NOMO-1 treated with dmso at 0.1 percent for 144 hours (cell line): ENCODE data around the gene CTBP1.
"Not testable (repeated sequence)": the region's sequence is repeated elsewhere in the genome, so short reads cannot be mapped to it uniquely, and the experiment has no call there.

Experiments used
- DNase-seq: peaks from one replicate; lab custom pipeline; 2025; ENCODE audit not compliant: unreplicated experiment; lab: John Stamatoyannopoulos, UW

Gene CTBP1

DNA sequence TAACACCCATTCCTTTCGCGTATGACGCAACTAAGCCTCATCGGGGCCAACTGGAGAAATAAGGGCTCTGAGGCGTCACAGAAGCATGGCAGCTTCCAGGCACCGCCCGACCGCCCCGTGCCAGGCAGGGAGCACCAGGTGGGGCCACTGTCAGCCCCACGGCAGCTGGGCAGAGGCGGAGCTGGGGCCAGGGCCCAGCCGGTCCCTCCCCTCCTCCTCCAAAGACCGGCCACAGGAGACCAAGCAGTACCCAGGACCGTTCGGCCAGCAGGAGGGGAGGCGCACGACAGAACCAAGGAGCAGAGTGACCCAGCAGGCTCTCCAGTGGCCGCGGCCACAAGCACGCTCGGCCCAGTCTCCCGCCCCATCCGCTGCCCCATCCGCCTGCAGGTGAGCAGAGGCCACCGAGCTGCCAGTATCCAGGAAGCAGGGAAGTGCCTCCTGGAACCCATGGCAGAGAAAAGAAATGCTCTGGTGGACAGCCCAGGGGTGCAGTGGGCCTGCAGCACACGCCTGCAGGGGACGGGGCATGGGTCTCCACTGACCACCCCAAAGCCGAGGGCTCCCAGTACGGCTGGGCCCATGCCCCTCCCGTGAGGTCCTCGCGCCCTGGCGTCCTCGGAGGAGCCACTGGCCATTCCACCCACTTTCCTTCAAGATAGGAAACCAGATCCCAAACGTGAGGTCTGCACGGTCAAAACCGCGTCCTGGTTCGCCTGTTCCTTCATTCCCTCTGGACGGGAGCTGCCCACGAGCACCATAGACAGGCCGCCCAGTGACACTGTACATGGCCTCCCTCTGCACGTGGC lies 9.6 kb downstream of the CTBP1 start:
- DNase-seq, result no peak

DNA sequence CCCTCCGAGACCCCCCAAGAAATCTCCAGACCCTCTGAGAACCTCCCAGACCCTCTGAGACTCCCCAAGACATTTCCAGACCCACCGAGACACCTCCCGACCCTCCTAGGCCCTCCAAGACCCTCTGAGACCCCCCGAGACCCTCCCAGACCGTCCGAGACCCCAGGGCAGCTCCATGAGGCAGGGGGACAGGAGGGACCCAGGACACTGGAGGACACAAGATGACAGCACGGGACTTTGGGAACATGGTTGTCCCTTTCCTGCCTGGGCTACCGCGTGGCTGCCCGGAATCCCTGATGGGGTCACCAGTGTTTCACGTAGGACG lies 10.3 kb downstream of the CTBP1 start:
- no peak for DNase-seq

DNA sequence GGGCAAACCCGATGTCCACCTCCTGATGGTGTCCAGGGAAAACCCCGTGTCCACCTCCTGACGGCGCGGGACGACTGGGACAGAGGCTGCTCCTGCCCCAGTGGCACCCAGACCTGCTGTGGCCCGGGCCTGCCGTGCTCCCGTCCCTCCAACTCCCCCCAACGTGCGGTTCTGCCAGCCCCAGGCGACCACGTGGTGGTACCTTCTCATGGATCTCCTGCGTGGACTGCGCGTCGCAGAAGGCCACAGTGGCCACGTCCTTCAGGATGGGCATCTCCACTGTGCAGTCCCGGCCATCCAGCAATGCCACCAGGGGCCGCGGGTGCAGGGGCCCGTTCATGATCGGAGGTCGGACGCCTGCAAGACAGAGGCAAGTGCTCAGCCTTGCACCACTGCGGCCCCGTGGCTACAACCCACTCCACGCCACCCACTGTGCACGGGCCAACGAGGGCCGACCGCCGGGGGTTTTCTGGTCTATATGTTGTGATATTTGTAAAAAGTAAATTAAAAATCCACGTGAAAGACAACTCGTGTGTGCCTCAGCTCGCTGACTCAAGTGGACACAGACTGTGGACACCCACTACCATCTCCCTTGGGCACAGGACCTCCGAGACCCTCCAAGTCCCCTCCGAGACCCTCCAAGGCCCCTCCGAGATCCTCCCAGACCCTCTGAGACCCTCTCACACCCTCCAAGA lies 10.8 kb downstream of the CTBP1 start:
- DNase-seq, result no peak

DNA sequence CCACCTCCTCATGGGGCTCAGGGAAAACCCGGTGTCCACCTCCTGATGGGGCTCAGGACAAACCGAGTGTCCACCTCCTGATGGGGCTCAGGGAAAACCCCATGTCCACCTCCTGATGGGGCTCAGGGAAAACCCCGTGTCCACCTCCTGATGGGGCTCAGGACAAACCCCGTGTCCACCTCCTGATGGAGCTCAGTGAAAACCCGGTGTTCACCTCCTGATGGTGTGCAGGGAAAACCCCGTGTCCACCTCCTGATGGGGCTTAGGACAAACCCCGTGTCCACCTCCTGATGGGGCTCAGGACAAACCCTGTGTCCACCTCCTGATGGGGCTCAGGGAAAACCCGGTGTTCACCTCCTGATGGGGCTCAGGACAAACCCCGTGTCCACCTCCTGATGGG lies 11.7 kb downstream of the CTBP1 start:
- DNase-seq, result not testable (repeated sequence)

DNA sequence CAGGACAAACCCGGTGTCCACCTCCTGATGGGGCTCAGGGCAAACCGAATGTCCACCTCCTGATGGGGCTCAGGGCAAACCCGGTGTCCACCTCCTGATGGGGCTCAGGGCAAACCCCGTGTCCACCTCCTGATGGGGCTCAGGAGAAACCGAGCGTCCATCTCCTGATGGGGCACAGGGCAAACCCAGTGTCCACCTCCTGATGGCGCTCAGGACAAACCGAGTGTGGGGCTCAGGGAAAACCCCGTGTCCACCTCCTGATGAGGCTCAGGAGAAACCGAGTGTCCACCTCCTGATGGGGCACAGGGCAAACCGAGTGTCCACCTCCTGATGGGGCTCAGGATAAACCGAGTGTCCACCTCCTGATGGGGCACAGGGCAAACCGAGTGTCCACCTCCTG lies 12.1 kb downstream of the CTBP1 start:
- DNase-seq, result not testable (repeated sequence)

DNA sequence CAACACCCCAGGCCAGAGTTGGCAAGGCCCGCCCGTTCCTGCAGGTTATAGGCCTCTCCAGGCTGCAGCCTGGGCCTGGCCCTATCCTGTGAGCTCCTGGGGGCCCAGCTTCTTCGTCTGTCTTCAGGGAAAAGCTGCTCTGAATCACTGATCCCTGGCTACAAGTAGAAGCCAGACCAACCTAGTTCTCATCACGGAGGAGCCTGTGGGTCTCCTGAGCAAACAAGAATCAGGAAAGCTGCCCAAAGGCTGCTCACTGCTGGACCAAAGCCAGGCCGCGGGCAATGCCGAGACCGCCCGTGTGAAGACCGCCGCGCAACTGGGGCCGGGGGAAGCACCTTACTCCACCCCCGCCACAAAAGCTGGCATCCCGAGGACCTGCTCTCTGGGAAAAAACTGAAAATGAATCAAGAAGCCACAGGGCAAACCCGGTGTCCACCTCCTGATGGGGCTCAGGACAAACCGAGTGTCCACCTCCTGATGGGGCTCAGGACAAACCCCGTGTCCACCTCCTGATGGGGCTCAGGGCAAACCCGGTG lies 12.8 kb downstream of the CTBP1 start:
- no peak for DNase-seq

DNA sequence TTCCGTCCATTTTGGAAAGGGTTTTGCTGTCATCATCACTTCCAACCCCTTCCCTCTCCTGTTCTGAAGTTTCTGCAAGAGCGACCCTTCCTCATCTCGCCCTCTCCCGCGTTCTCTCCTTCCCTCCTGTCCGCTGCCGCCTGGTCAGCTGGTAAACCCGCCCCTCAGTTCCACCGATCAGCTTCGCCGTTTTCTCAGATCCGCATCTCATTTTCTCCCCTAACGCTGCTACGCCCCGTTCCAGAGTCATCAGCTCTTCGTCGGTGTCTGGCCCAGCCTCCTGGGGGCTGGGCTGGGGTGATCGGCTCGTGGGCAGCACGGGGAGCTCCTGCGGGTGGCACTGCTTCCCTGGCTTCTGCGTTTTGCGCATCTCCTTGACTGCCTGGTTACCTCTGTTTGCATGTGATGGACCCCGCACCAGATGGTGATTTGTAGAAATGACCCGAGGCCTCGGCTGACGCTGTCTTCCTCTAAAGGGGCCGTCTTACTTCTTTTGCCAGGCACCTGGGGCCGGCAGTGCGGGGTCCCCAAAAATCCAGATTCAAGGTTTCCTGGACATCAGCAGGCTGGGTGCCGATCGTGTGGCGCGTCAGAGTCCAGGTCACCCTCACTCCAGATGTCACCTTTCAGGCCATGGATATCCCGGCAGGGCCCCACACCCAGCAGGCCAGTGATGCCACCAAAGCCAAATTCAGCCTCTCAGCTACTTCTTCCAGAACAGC lies 13.4 kb downstream of the CTBP1 start:
- no peak for DNase-seq

DNA sequence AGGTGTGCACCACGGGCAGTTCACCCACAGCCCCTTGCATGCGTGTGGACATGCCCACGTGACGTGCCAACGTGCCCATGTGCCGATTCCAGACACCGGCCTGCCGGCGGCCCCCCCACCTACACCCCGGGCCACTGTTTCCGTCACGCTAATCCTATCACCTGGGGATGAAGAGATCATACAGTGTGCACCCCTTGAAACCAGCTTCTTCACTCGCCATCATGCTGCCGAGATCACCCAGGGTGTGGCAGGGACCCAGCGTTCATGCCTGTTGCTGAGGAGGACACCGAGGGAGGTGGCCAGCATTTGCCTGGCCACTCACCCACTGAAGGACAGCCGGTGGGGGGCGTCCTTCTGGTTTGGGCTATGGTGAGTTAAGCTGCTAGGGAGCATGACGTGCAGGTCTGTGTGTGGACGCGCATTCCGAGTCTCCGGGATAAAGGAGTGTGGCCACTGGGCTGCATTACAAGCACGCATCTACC lies 14.1 kb downstream of the CTBP1 start:
- no peak for DNase-seq

DNA sequence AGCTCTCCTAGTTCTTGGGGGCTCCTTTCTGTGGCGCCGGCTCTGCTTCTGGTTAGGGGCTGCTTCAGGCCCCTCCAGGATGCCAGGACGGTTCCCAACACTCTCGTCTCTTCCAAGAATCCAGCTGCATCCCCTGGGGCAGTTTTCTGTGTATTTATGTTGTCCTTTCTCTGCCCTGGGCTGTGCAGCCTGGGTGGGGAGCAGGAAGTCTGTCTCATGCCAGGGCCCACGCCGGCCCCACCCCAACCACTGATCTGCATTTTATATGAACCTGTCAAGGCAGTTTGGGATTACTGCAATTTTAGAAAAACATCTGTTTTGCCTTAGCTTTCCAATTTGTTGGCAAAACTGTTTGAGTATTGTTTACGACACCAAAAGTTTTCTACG lies 14.6 kb downstream of the CTBP1 start:
- DNase-seq, result no peak

DNA sequence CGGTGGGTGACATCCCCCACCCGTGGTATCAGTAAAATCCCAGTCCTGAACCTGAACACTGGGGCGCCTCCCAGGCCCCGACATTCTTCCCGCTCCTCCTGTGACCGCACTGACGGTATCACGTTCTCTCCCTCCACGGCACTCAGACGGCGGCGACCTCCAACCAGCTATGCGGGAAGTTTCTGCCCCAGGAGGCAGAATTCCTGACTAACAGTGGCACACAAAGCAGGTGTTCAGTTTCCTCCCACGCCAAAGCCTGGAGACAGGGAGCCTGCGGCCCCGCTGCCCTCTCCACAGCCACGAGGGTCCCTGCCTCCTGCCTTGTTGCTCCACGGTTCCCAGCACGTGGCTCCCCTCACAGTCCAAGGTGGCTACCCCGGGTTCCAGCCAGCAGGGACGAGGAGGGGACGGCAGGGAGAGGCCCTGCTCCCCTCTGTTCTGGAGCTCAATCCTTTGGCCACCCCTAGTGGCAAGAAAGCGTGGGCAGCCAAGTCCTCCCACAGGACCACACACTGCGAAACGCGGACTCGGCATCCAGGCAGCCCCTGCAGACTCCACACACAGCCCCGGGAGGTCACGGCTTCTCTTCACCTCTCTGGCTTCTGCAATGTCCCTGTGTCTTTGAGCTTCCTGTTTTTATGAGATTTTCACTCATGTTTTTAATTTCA lies 15.2 kb downstream of the CTBP1 start:
- DNase-seq, result no peak

DNA sequence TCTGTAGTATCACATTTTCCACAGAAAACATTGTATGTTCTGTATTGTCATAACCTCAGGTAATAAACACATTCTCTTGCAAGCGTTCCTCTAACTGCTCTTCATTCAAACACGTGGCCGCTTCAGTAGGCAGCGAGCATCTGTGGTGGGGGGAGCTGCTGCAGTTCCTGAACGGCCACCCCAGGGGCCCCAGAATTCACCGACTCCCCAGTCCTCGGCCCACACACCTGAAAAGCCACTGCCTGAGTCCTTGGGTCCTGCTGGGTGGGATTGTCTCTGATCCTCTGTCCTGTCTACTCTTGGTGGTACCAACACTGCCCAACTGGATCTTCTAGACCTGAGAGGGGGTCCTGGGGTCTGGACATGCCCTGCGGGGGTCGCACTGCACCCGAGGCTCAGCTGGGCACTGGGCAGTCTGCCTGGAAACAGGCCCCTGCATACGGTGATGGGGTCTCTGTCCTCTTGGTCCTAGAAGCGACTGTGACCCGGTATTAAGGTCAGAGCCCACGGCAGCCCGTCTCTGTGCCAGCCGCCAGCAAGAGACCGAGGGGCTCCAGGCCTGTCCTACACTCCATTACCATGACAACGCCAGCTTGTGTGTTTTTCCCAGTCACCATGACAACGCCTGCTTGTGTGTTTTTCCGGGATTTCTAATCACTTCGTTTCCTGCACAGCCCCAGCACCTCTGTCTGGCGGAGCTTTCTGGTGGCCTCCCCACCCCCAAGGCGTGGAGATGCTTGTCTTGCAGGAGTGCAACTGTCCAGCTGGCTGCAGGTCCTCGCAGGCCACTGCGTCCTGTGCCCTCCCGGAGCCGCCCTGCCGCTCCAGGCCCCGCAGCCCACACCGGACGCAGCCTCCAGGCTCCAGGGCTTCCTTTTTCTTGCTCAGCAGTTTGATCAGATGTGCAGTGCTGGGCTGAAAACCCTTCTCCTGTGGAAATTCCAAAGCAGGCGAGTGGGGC lies 16.0 kb downstream of the CTBP1 start:
- no peak for DNase-seq

DNA sequence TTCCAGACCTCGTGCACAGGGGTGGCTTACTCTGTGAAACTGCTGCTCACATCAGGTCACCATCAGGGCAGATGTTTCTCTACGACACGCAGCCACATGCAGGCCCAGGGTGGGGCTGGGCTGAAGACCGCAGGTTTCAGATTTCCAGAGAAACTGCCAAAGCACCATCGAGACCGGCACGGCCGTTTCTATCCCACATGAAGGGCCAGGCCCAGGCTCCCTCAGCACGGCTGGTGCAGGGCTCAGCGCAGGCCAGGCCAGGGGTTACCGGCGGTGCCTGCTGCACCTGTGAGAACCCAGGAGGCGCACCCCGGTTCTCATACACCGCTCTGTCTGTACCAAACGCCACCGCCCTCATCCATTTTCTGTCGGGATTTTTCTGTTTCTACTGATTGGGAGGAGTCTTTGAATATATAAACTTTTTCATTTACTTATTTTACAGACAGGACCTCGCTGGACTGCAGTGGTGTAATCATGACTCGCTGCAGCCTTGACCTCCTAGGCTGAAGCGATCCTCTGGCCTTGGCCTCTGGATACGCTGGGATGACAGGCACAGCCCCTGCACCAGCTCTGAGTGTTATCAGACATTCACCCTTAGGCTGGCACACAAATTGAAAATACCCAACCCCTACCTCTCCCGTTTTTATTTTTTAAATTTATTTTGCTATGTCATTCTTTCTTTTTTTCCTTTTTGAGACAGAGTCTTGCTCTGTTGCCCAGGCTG lies 17.1 kb downstream of the CTBP1 start:
- DNase-seq, result no peak

DNA sequence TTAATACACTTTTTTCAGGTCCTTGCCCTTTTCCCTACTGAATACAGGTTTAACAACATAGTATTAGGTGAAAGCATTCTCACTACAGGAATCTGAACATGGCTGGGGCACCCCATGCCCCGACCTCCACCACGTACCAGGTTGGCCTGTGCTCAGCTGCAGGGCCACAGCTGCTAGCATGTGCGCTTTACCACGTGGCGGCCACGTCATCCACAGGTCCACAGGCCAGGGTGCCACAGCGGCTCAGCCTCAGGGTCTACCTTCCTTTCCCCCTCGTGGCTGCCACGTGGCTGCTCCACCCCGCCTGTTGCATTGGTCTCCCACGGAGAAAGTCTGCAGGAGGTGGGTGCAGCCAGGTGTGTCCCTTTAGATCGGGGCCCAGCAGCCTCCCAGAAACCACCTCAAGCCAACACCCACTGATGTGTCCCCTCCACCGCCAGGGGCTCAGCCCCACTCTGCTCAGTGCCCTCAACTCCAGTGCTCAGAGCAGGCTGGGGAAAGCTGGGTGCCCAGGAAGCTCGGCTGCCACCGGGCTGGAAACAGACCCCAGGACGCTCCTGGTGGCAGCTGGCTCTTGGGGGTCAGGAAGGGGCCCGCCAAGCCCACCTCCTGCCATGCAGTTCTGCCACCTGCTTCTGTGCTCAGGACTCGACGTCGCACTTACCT lies 17.8 kb downstream of the CTBP1 start:
- no peak for DNase-seq

DNA sequence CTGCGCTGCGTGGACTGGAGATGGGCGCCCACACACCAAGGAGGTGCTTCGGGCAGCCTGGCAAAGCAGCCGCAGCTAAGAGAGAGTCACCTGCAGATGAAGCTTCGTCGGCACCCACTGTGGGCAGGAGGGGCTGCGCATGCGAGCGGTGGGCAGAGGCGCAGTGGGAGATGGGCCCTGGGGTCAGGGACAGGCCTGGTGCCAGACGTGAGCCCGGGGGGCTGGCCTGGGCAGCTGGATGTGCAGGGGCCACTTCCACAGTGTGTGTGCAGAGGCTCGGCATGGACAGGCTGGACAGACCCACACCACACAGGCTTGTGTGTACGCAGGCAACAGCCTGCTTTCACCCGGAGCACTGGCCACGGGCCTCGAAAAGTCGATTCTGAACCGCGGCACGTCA lies 18.6 kb downstream of the CTBP1 start:
- no peak for DNase-seq

DNA sequence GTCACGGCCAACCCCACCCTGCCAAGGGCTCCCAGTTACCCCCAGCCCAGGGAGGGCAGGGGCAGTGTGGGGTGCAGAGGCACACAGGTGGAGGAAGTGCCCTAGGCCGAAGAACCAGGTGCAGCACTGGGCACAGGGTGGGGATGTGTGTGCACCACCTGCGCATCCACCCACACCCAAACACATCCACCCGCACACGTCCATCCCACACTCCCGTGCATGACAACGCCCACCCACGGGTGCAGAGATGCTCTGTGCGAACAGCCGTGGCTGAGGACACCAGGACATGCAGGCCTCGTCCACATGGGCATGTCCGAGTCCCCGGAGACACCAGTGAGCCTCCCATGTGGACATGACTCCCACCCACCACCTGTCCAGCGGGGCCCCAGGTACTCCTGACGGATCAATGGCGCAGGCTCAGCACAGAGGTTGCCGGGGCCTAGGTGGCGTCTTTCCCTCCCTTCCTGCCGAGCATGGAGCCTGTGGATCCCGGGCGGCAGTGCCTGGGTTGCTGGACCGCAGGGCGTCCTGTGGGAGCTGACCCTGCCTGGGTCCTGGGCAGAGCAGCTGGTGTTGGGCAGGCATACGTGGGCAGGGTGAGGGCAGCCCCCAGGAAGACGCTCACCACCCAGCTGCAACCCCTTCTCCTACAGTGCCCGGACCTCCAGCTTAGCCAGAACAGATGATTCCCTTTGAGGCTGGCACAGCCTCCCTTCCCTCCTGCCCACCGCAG lies 19.6 kb downstream of the CTBP1 start:
- no peak for DNase-seq

DNA sequence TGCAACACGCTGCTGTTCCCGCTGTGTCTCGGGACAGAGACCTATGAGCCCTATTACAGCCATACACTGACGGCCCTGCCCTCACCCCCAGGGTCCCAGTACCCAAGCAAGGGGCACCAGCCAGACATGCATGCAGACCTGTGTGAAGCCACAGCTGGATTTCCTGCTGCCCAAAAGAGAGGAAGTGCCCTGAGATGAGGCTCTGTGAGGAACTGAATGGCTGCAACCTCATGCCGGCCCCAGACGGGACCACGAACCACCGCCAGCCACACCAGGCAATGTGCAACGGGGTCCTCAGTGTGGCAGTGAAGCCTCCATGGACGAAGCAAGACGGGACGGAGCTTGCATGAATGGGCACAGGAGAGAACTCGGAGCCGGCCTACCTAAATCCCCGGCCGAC lies 21.1 kb downstream of the CTBP1 start:
- DNase-seq, result no peak

DNA sequence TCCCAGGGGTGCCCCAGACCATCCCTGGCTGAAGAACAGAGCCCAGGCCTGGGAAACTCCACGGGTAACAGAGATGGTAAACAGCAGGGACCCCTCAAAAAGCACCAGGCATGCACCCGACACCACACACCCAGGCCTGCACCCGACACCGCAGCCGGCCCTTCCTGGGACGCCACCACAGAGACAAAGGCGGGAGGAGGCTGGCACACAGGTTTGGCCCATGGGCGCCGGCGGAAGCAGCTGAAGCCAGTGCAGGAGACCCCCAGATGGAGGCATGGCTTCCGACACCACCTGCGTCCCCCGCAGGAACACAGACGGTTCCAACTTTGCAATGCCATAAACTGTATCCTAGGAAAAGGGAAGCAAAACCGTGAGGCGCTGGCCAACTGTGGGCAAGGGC lies 22.3 kb downstream of the CTBP1 start:
- no peak for DNase-seq

DNA sequence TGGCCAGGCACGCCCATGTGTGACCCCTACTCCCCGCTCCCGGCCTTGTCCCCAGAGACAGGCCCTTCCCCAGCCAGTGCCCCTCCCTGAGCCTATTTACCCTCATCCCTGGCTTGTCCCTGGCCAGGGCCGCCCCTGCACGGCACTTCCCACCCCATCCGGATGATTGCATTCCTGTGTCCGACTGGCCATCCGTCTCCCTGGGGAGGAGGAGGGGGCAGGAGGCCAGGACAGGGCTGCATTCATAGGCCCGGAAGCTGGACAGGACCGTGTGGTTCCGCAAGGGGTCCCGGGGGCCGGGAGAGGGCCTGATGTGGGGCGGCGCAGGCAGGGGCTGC lies 22.8 kb downstream of the CTBP1 start:
- no peak for DNase-seq
